GM12875 (cell line): ENCODE data around the gene SLC10A3.

ENCODE experiments used
- H3K4me3 ChIP-seq: one replicate; pipeline ENCODE4 v1.5.1; 2011; ENCODE audit warnings: low read depth, low read length, control low read depth
- CTCF ChIP-seq: IDR thresholded peaks from 2 replicates; pipeline ENCODE4 v1.5.1; 2011; ENCODE audit warnings: low read depth, mild to moderate bottlenecking, control low read depth, inconsistent platforms, low read length, moderate library complexity, borderline replicate concordance; ENCODE audit not compliant: insufficient read depth

SLC10A3 gene

GRCh38 chrX:154468217-154468616 lies 22.2 kb downstream of the SLC10A3 start:
- no peak for TF ChIP-seq CTCF
- no peak overlapping the region for H3K4me3 ChIP-seq

DNA sequence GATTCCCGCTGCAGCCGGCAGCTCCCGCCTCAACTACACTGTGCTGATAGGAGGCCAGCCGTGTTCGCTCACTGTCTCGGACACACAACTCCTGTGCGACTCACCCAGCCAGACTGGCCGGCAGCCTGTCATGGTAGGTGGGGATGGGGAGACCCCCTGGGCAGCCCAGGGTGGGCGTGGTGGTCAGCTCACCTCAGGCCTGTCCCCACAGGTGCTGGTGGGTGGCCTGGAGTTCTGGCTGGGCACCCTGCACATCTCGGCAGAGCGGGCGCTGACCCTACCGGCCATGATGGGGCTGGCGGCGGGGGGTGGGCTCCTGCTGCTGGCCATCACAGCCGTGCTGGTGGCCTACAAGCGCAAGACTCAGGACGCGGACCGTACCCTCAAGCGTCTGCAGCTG lies 22.9 kb downstream of the SLC10A3 start:
- TF ChIP-seq CTCF: no peak

GRCh38 chrX:154466907-154467306 lies 23.5 kb downstream of the SLC10A3 start:
- H3K4me3 ChIP-seq: no peak overlapping the region
- no peak for TF ChIP-seq CTCF

More for the DNA sequence above, 22.9 kb downstream of the SLC10A3 start:
- H3K4me3 ChIP-seq: no peak overlapping the region

DNA sequence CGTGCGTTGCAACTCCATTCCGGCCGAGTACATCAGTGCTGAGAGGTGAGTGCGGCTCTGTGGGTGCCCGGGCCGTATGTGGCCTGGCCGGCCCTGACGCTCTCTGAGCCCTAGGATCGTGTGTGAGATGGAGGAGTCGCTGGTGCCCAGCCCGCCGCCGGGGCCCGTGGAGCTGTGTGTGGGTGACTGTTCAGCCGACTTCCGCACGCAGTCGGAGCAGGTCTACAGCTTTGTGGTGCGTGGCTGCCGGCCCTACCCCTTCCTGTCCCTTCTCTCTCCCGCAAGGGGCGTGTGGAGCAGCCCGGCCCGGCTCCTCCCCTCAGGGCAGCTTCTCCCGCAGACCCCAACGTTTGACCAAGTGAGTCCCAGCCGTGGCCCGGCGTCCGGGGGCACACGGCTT lies 24.4 kb downstream of the SLC10A3 start:
- no peak overlapping the region for H3K4me3 ChIP-seq

GRCh38 chrX:154465601-154466000 lies 24.8 kb downstream of the SLC10A3 start:
- TF ChIP-seq CTCF: no peak
- no peak overlapping the region for H3K4me3 ChIP-seq

More for the DNA sequence above, 24.4 kb downstream of the SLC10A3 start:
- no peak for TF ChIP-seq CTCF

- TF ChIP-seq CTCF: no peak
- no peak overlapping the region for H3K4me3 ChIP-seq
Measured at GRCh38 chrX:154464806-154465365, 25.5 kb downstream of the SLC10A3 start.

DNA sequence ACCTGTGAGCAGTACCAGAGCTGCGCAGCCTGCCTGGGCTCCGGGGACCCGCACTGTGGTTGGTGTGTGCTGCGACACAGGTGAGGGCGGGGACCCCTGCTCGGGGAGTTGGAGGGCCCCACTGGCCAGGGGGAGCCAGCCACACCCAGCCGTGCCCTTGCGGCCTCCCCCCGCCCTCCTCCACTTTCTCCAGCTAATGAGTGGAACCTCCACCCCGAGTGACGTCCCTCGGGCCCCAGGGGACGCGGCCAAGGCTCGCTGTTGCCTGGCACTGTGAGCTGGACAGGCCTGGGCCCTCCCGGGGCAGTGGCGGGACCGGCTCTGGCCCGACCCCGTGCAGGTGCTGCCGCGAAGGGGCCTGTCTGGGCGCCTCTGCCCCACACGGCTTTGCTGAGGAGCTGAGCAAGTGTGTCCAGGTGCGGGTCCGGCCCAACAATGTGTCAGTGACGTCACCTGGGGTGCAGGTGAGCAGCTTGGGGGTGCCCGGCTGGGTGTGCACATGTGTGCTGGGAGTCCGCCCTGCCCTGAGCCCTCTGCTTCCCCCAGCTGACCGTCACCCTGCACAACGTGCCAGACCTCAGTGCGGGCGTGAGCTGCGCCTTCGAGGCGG lies 26.7 kb downstream of the SLC10A3 start:
- TF ChIP-seq CTCF: no peak
- no peak overlapping the region for H3K4me3 ChIP-seq
